GM18868 (cell line): ENCODE results near the gene RACK1.
"Not testable (repeated sequence)": the region's sequence is repeated elsewhere in the genome, so short reads cannot be mapped to it uniquely, and the experiment has no call there.

Source experiments
- ATAC-seq: cut with Tn5 transposase; IDR thresholded peaks from one replicate; pipeline ENCODE4 v1.9.1; 2021; ENCODE audit warnings: mild to moderate bottlenecking, moderate library complexity; ENCODE audit not compliant: unreplicated experiment

The RACK1 gene

DNA sequence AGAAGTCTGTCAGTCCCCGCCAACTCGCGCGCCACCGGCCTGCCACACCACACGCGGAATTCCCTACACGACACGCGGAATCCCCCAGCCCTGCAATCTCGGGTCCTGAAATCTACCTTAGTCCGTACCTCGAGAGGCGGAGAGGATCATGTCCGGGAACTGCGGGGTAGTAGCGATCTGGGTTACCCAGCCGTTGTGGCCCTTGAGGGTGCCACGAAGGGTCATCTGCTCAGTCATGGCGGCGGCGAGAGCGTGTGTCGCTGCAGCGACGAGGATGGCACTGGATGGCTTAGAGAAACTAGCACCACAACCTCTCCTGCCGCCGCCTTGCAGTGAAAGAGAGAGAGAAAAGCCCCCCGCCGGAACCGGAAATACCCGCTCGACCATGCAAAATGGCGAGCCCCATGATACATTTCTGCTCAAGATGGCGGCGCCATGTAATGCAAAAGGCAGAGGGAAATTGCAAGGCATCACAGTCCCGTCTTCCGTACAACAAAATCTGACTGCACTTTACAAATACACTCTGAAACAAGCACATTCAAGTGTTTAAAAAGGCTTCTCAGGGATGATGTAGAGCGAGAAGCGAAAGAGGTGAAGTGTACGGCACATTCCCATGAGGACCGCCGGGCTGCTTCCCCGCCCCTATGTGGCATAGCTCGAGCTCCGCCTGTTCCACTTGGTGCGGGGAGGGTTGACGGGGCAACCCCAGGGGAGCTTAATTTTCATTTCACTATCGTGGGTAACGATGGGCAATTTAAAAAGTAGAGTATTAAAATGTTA lies at the start of gene RACK1:
Gene RACK1 (minus strand): TSS at position 343 of the 780 bp plus-strand sequence. CDS start 106 bp downstream, at position 237.
- peak; percentile 67 for ATAC-seq

DNA sequence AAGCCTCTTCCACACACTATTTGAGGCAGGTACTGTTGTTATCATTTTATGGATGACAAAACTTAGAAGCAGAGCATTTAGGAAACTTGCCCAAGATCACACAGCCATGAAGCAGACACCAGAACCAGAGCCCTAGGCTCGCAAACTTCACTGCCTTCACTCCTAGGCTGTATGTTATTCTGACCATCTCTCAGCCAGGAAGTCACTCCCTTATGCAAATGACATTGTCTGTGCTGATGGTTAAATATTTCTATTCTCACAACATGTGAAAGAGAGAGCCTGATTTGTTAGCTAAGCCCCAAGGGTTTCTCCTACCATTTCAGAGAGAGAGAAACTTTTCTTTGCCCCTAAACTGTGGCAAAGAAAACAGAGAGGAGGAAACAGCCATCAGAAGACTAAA lies 43.6 kb upstream of the RACK1 start:
- ATAC-seq: not testable (repeated sequence)

DNA sequence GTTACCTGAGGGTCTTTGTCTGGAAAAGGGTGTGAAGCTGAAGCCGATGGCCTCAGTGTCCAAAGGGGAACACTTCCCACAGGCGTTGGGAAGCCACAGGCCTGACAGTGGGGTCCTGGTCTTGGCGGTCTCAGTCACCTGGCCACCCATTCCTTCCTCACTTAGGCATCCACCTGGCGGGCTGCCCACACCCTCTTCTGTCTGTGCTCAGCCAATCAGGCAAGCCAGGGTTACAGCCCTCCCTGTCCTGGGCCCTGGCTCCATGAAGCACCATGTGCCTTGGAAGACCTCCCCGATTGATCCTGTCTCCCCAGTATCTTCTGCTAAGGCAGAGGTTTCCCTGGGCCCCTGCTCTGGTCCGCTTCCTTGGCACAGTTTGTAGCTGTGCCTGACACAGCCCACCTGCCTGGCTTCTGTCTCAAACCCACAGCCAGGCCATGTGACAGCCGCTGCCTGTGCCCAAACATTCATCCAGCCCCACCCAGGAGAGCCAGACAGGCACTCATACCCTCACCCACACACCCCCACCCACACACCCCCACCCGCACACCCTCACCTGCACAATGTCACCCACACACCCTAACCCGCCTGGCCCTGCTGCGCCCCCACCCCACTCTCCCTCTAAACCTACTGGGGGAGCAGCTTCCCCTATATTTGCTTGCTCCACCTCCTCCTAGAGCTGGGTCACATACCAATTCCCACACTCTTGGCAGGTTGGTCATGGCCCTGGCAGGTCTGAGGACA lies 42.4 kb upstream of the RACK1 start:
- ATAC-seq: not testable (repeated sequence)

DNA sequence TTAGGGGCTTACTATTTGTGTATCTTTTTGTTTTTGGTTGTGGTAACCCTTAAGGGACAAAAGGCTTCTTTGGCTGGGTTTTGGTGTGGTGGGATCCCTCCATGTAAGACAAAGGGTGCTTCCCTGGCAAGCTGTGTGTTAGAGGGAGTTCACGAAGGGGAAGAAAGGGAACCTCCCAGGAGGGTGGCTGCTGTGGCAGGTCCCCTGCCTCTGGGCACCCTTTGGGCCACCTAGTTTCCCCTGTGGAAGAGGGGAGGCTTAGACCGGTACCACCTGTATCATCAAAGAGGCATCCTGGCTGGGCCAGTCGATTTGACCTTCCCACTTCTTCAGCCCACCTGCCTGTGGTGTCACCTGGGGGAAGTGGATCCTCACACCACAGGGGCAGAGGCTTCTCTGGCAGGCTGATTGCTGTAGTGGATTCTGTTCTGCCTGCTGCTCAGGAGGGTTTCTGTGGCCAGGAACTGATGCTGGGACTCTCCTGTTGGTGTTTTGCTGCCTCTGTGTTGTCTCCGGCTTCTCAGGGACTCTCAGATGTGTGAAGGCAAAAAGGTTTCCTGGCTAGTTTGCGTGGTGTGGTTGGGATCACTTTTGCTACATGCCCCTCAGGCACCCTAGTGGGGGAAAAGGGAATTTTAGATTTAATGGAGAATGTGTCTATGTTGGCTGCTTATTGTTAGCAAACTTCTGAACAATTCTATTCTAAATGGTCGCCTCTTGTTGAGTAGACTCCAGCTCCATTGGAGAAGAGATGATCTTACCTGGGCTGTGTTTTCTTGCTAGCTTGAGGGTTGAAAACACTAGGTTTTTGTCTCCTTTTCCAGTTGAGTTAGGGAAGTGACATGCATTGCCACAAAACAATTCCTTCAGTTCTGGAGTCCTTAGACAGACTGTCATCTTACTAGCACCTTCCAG lies 40.4 kb upstream of the RACK1 start:
- not testable (repeated sequence) for ATAC-seq

DNA sequence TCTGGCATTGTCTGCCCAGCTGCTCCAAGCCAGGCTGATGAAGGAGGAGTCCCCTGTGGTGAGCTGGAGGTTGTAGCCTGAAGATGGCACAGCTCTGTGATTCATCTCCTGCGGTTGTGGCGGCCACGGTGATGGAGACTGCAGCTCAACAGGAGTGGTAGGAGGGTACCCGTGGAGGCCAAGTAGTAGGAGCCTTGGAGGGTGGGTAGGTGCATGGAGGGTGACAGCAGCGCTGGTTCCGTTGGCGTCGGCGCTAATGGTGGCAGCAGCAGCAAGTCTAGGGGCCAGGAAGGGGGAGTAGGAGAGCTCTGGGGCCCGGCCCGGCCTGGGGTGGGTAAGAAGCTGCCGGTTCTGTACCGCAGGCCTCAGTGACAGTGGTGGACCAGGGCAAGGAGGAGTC lies 39.6 kb upstream of the RACK1 start:
- ATAC-seq: no peak

DNA sequence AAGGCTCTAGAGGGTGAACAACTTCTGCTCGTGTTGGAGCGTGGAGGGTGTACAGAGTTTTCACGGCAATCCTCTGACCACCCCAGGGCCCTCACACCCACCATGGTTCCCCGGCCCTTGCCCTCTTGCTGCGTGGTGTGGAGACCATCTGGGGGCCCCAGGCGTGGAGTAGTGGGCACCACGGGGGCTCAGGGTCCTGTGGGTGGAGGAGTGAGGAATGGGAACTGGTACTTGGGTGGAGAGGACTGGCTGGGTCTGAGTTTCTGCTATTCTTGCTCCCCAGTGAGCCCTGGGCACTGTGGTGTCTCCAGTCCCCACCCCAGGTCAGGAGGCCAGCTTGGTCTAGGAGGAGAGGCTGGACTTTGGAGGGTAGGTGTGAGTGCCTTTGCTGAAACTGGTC lies 39.2 kb upstream of the RACK1 start:
- no peak for ATAC-seq

DNA sequence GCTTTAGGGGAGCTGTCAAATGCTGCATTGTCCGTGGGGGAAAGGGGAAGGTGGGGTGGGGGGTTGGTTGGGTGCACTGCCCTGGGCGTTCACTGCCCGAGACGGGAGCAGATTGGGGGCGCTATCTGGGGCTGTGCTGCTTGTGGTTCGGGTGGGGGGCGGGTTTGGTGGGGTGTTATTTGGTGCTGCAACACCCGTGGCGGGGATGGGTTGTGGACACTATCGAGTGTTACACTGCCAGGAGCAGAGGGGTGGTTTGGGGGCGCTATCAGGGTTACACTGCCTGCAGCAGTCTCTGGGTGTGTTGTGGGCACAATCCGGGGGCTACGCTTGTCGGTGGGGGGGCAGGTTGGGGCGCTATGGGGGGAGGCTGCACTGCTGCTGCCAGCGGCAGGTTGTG lies 38.7 kb upstream of the RACK1 start:
- not testable (repeated sequence) for ATAC-seq

DNA sequence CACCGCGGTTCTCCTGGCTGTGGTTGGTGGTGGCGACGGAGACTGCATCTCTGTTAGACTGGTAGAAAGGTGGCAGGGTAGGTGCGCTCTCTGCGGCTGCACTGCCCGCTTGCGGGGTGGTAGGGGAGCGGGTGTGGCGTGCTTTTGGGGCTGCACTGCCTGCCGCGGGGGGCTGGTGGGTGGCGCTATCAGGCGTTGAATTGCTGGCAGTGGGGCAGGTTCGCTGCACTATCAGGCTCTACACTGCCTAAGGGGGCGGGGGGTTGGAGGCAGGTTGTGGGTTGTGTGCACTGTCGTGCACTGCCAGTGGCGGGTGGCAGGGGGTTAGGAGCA lies 38.2 kb upstream of the RACK1 start:
- no peak for ATAC-seq

DNA sequence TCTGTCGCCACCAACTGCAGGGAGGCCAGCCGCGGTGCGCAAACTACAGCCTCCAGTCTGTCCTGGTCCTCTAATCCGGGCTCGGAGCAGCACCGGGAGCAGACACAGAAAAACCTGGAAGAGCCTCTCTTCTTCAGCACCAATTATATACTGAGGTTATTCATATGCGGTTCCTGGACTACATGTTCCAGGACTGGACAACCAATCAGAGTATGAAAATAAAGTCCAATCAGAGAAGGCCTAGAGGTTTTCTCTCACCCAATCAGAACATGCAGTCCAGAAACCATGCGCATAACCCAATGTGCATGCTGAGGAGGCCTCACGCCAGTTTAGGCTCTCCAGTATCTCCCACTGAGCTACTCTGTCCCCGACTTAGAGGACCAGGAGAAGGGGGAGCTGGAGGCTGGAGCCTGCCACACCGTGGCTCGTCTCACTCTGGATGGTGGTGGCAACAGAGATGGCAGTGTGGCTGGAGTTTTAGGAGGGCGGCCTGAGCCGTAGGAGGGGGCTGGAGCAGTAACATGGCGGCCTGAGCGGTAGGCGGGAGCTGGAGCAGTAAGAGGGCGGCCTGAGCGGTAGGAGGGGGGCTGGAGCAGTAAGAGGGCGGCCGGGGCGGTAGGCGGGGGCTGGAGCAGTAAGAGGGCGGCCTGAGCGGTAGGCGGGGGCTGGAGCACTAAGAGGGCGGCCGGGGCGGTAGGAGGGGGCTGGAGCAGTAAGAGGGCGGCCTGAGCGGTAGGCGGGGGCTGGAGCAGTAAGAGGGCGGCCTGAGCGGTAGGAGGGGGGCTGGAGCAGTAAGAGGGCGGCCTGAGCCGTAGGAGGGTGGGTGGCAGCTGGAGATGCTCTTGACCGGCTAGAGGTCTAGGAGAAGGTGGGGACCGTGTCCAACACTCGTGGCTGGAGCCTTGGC lies 37.6 kb upstream of the RACK1 start:
- ATAC-seq: no peak

DNA sequence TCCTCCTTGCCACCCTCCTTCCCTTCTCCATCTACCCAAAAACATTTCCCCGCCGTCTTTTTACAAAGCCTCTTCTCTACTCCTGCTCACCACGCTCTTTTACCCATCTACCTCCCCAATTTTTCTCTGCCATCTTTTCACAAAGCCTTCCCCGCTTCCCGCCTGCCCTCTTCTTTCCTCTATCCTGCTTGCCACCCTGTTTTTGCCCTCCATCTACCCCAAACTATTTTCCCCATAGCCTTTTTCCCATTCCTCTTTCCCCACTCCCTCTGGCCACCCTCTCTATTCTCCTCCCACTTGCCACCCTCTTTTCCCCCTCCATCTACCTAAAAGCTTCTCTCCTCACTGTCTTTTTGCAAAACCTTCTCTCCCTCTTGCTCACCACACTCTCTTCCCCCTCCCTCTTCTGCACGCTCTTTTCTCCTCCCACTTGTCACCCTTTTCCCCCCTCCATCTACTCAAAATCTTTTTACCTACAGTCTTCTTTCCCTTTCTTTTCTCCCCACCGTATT lies 36.6 kb upstream of the RACK1 start:
- ATAC-seq: no peak

DNA sequence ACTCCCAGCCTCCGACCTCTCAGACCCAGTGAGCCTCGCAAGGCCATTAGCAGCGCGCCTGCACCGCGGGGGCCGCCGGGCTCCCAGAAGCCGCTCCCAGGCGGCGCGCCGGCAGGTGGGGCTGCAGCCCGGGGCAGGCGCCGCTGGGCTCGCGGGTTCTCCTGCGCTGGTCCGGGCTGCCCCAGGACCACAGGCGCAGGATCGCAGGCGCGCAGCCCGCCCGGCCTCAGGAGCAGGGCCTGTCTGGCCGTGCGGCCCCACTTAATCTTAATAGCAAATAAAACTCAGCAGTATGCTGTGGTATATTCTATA lies 29.7 kb upstream of the RACK1 start:
- not testable (repeated sequence) for ATAC-seq

DNA sequence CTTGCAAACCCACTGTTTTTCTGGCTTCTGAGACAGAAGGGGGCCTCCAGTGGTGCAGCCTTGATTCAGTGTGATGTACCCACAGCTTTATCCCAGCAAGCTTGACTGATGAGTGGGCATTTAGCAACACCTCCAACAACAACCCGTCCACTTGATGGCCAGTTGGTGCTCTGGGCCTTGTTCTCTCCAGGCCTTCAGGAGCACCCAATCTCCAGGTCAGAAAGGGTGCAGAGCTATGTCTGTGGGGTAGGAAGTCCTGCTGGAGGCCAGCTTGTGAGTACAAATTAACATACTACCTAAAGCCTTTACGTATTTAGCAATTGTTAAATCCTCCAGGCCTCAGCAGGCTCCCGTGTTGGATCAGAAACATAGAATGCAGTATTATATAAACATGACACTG lies 27.4 kb upstream of the RACK1 start:
- ATAC-seq: no peak

DNA sequence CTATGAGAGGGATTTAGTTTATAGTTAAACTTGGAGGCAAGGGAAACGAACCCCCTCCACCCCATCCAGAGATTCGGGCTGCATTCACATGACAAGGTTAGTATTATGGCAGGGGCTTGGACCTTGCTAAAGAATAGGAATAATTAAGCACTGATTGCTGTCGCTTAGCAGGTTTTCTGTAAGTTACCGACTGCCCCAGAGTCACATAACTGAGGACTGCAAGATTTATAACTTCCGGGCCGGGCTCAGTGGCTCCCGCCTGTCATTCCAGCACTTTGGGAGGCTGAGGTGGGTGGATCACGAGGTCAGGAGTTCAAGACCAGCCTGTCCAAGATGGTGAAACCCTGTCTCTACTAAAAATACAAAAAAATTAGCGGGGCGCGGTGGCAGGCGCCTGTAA lies 24.2 kb upstream of the RACK1 start:
- not testable (repeated sequence) for ATAC-seq

DNA sequence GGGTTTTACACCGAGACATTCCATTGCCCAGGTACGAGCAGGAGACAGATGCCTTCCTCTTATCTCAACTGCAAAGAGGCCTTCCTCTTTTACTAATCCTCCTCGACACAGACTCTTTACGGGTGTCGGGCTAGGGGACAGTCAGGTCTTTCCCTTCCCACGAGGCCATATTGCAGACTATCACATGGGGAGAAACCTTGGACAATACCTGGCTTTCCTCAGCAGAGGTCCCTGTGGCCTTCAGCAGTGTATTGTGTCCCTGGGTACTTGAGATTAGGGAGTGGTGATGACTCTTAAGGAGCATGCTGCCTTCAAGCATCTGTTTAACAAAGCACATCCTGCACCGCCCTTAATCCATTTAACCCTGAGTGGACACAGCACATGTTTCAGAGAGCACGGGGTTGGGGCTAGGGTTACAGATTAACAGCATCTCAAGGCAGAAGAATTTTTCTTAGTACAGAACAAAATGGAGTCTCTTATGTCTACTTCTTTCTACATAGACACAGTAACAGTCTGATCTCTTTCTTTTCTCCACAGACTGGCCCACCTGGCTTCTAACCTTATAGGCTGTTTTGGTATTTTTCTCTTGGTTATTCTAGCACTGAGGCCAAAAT lies 23.7 kb upstream of the RACK1 start:
- ATAC-seq: not testable (repeated sequence)

DNA sequence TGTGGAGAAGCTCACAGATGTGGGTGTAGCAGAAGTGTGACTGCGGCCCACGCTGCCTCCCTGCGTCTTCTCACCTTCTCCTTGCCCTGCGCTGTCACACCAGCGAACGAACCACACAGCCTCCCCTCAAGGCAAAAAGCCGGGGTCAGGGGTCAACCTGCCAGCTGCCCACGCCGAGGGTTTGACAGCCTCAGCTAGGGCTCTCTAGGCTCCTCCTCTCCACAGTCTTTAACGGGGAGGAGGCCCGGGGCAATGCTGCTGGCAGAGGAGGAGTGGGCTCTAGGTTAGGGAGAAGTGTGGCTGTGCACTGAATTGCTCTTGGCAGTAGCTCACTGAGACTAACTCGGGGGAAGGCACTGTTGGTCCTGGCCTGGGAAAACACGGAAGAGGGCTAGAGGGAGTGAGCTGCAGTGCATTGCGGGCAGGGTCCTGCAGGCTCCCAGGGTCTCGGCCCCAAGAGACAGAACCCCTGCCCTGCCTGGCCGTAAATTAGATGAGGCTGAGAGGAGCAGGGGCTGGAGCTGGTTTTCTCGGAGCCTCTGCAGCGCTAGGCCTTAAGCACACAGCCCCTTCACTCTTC lies 21.5 kb upstream of the RACK1 start:
- ATAC-seq: no peak

DNA sequence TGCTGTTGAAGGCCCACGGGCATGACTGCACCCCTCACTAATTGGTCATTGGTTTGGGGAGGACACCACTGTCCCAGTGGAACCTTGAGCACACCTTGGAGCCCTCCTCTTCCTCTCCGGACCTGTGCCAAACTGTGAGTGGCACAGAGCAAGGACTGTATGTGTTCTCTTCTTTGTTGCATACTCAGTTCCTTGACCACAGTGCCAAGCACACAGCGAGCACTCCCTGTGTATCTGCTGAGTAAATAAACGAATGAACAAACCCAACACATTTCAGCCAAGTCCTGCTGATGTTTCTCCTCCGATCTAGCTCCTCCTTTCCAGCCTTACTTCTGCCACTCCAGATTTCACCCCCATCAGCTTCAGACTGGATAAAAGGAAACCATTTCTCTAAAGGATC lies 19.9 kb upstream of the RACK1 start:
- ATAC-seq: no peak

DNA sequence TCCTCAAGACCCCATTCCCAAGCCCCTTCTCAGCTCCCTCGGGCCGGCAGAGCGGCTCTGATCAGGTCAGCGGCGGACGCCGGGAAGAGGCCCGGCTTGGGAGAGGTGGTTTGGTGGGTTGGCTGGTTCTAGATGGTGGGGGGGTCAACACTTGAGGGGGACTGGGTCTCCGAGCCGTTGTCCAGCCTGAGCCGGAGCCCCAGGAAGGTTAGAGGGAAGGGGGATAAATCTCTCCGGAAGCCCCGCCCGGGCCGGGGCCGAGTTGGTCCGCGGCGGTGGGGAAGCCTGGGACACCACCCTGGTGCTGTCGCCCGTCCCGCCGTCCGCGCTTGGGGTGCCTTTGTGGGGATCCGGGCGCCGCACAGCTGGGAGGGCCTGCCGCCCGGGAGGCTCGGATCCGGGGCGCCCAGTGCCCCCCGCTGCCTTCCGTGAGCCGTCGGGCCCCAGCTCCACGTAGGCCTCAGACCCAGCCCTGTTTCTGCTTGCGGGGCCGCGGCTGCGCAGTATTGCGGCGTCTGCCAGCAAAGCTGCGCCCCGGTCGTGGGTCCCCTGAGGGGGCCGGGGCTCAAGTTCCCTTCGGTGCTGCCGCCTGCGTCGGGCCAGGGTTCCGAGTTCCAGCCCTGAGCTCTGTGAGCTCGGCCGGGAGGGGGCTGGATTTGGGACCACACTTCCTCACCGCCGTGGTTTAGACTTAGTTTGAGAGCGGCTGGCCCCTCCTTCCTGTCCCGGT lies 17.8 kb upstream of the RACK1 start:
- peak; percentile 53 for ATAC-seq

DNA sequence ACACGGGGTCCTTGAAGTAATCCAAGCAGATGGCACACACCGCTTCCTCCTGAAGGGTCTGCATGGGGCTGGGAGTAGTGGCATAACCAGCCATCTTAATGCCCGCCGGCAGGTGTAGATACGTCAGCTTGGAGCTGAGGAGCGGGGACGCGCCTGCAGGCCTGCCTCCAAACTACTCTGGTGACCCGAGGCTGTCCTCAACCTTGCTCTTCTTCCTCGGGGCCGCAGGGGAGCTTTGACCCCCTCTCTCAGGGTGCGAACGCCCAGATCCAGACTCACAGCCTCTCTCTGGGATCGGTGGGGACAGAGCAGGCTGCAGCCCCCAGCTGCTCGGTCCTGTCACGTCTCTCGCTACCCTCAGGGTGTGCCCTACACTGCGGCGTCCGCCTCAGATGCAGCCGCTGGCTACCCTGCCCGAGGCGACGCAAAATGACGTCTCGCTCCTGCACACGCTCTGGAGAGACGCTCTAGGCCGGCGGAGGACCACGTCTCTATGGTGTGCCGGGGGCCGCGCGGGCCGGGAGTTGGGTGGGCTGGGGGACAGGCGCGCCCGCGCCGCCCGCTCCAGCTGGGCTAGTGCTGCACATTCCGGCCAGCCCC lies 17.1 kb upstream of the RACK1 start, which contains the start of gene TRIM52:
Gene TRIM52 (minus strand): TSS at position 424 of the 600 bp plus-strand sequence. CDS start 330 bp downstream, at position 94.
- peak; percentile 80 for ATAC-seq
